Activated T-helper 2 cell treated with anti-CD3 and anti-CD28 coated beads, Interferon-gamma antibody, Interleukin-2, Interleukin-4, amounts not matched to agents 10 μg/mL and 5 μg/mL and 100 μg/mL, durations not matched to agents 14 hours and 24 hours and 36 hours (primary cell): Measurements from ENCODE around the gene ABHD17C. TPM values are rescaled to one million over a fixed set of nuclear protein-coding genes. Genes with fewer than 3 reads are reported as not detected.
"Not testable (repeated sequence)": the region's sequence is repeated elsewhere in the genome, so short reads cannot be mapped to it uniquely, and the experiment has no call there.

Experiments used
- DNase-seq: peaks from one replicate; pipeline ENCODE4 v3.0.0; 2021; ENCODE audit warnings: low spot score
- H3K27ac Mint-ChIP-seq: one replicate; pipeline ENCODE4 v1.8.0; 2021; ENCODE audit warnings: mixed read lengths
- H3K27me3 Mint-ChIP-seq: one replicate; pipeline ENCODE4 v1.8.0; 2021; ENCODE audit warnings: low read depth, mixed read lengths
- H3K36me3 Mint-ChIP-seq: one replicate; pipeline ENCODE4 v1.8.0; 2021; ENCODE audit warnings: low read depth, mixed read lengths
- H3K4me1 Mint-ChIP-seq: one replicate; pipeline ENCODE4 v1.8.0; 2021; ENCODE audit warnings: low read depth, mixed read lengths
- H3K4me3 Mint-ChIP-seq: one replicate; pipeline ENCODE4 v1.8.0; 2021; ENCODE audit warnings: low read depth, mild to moderate bottlenecking, moderate library complexity, mixed read lengths
- H3K9me3 Mint-ChIP-seq: one replicate; pipeline ENCODE4 v1.8.0; 2021; ENCODE audit warnings: mixed read lengths
- intact Hi-C: fragments of 100-400 bp; cut with micrococcal nuclease; formaldehyde crosslinking; loops from one replicate; pipeline ENCODE4 v1.15.1; 2023
- total RNA-seq: library from RNA; stranded (reverse); gene quantifications from 2 replicates; pipeline ENCODE4 v1.2.3, GENCODE V29; 2022

ABHD17C gene
- total RNA-seq, 1 donor from 2014 or later = 4.2 TPM

DNA sequence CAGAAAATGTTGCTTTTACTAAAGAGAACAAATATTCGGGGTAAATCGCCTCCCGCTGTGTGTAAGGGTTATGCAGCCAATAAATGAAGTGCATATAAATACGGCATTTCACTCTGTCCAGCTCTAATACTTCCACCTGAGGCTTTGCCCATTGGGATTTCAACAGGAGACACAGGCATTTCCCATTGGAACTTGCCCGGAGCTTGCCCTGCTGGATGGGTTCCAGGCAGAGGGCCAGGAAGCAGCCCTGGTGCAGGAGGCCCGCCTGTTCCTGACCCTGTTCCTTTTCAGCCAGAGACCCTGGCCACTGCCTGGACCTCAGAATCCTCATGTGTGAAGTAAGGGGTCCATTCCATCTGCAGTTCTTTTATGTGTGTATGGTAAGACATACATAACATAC lies 66.6 kb downstream of the ABHD17C start:
- no peak for DNase-seq
- intact Hi-C loops = no loop called here
- H3K27ac Mint-ChIP-seq = no peak overlapping the region
- H3K4me1 Mint-ChIP-seq = no peaks in the 10 kb centered on the region
- H3K4me3 Mint-ChIP-seq = no peak overlapping the region
- no peaks in the 10 kb centered on the region for H3K9me3 Mint-ChIP-seq
- no peaks in the 10 kb centered on the region for H3K36me3 Mint-ChIP-seq
- peaks cover 13% of the 10 kb centered on the region for H3K27me3 Mint-ChIP-seq

DNA sequence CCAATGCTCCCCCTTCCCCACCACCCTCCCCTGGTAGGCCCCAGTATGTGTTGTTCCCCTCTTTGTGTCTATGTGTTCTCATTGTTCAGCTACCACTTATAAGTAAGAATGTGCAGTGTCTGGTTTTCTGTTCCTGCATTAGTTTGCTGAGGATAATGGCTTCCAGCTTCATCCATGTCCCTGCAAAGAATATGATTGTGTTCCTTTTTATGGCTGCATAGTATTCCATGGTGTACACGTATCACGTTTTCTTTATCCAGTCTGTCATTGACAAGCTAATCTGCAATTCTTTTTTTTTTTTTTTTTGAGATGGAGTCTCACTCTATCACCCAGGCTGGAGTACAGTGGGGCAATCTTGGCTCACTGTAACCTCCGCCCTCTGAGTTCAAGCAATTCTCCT lies 68.1 kb downstream of the ABHD17C start:
- DNase-seq, intact Hi-C loops, H3K36me3 Mint-ChIP-seq, H3K4me1 Mint-ChIP-seq, H3K27ac Mint-ChIP-seq, H3K4me3 Mint-ChIP-seq, H3K9me3 Mint-ChIP-seq: not testable (repeated sequence)
- peaks cover 11% of the 10 kb centered on the region for H3K27me3 Mint-ChIP-seq

DNA sequence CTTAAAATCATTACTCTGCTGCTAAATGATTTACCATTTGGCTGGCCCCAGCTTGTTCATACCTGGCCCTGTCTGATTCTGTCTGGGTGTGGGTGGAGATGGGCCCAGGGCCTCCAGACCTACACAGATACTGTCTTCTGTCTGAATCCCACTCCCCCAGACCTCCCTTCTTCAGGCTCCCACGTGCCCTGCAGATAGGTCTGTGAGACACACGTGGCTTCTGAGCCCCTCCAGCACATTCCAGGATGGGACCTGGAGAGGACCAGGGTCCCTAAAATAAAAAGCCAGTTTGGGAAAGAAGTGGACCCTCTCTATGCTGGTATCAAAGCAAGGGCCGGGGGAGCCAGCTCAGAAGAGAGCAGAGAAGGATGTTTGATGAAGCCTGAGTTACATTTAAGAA lies 69.4 kb downstream of the ABHD17C start:
- Mint-ChIP-seq H3K27ac (no peak overlapping the region), H3K9me3 (no peaks in the 10 kb centered on the region), H3K4me1 (no peaks in the 10 kb centered on the region), H3K27me3 (peaks cover 8% of the 10 kb centered on the region), H3K36me3 (no peaks in the 10 kb centered on the region), H3K4me3 (no peak overlapping the region)
- intact Hi-C loops = no loop called here
- DNase-seq = no peak

DNA sequence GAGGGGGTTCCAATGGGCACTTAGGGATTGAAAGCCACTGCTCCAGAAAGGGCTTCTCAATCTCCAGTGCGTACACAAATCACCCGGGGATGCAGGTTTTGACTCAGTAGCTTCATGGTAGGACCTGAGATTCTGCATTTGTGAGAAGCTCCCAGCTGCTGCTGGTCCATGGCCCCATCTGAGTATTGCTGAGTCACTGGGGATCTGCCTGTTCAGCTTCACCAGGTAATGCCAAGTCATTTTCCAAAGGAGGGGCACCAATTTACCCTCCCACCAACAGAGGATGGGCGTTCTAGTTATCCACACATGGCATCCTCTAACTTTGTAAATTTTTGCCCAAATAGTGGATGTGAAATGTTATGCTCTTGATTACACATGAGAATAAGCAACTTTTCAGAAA lies 71.2 kb downstream of the ABHD17C start:
- Mint-ChIP-seq H3K9me3 (no peaks in the 10 kb centered on the region), H3K4me3 (no peak overlapping the region), H3K27me3 (peaks cover 5% of the 10 kb centered on the region), H3K4me1 (no peaks in the 10 kb centered on the region), H3K27ac (no peak overlapping the region), H3K36me3 (no peaks in the 10 kb centered on the region)
- intact Hi-C loops = no loop called here
- no peak for DNase-seq

DNA sequence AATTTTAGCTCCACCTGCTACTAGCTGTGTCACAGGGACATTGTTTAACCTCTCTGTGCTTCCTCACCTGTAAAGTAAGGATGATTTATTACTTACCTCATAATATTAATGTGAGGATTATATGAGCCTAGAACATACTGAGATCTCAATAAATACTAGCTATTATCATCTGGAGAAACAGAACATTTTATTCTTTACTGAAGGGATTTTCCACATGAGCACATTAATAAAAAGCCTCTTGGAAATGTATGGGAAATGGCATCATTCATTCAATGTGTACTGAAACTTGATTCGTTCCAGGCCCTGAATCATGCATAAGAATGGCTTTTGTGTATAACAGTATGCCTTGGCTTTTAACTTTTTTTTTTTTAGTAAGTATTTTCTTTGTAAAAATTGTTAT lies 73.0 kb downstream of the ABHD17C start:
- H3K36me3 Mint-ChIP-seq = no peaks in the 10 kb centered on the region
- peaks cover 8% of the 10 kb centered on the region for H3K27me3 Mint-ChIP-seq
- H3K4me3 Mint-ChIP-seq = no peak overlapping the region
- no peak overlapping the region for H3K27ac Mint-ChIP-seq
- DNase-seq = no peak
- intact Hi-C loops = no loop called here
- no peaks in the 10 kb centered on the region for H3K4me1 Mint-ChIP-seq
- H3K9me3 Mint-ChIP-seq = no peaks in the 10 kb centered on the region

DNA sequence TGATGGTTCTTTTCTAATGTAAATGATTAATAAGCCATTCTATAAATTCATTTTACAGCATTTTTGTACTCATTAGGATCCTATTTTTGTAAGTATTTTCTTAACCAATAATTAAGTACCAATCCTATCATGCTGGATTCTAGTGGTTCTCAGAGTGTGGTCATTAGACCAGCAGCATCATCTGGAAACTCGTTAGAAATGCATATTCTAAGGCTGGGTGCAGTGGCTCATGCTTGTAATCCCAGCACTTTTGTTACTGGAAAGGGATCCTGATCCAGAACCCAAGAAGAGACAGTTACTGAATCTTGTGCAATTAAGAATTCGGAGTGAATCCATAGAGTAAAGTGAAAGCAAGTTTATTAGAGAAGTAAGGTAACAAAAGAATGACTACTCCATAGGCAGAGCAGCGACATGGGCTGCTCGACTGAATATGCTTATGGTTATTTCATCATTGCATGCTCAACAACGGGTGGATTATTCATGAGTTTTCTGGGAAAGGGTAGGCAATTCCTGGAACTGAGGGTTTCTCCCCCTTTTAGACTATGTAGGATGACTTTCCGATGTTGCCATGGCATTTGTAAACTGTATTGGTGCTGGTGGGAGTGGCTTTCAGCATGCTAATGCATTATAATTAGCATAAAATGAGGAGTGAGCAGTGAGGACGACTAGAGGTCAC lies 74.2 kb downstream of the ABHD17C start:
- Mint-ChIP-seq H3K36me3 (no peaks in the 10 kb centered on the region), H3K4me1 (no peaks in the 10 kb centered on the region), H3K27ac (no peak overlapping the region), H3K27me3 (peaks cover 12% of the 10 kb centered on the region), H3K4me3 (no peak overlapping the region), H3K9me3 (no peaks in the 10 kb centered on the region)
- intact Hi-C loops = no loop called here
- DNase-seq = no peak

DNA sequence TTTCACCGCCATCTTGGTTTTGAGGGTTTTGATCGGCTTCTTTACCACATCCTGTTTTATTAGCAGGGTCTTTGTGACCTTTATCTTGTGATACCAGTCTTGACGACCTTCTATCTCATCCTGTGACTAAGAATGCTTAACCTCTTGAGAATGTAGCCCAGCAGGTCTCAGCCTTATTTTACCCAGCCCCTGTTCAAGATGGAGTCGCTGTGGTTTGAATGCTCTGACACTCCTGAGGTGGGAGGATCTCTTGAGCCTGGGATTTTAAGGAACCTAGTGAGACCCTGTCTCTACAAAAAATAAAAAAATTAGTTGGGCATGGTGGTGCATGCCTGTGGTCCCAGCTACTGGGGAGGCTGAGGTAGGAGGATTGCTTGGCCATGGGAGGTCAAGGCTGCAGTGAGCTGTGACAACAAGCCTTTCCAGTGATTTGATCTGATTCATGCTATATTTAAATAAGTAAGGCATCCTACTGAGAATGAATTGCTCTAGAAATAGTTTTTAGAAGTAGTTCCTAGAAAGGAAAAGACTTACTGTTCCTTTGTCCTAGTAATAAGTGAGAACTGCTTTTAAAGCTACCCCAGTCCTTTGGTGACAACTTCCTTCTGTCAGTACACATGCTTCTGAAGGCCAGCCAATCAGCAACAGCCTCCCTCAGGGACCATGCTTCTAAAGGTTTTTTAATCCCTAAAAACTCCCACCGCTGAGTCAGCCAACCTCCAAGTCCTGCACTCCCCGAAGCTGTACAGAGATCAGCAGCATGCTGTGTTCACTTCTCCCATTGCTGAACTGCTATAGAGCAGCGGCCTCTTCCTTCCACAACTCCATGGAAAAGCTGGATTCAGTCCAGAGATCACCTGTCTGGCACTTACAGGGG lies 75.0 kb downstream of the ABHD17C start:
- Mint-ChIP-seq H3K27ac (no peak overlapping the region), H3K4me1 (no peaks in the 10 kb centered on the region)
- intact Hi-C loops = no loop called here

DNA sequence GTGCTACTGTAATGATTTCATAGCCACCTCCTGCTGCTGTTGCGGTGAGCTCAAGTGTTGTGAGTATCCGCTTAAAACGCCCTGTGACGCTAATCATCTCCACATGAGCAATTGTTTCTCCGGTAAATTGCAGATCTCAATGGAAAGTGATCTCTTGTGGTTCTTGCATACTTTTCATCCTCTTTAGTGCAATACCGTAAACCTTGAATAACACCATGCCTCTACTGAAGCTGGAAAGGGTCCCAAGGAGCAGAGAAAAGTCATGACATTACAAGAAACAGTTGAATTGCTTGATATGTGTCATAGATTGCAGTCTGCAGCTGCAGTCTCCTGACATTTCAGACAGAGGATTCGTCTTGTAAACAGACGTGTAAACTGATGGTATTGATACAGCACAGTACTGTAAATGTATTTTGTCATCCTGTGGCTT lies 78.0 kb downstream of the ABHD17C start:
- H3K9me3 Mint-ChIP-seq = no peaks in the 10 kb centered on the region
- no peak overlapping the region for H3K4me3 Mint-ChIP-seq
- H3K4me1 Mint-ChIP-seq = no peaks in the 10 kb centered on the region
- peaks cover 22% of the 10 kb centered on the region for H3K27me3 Mint-ChIP-seq
- no peaks in the 10 kb centered on the region for H3K36me3 Mint-ChIP-seq
- no peak for DNase-seq
- intact Hi-C loops = no loop called here
- H3K27ac Mint-ChIP-seq = no peak overlapping the region

More for the DNA sequence above, 75.0 kb downstream of the ABHD17C start:
- H3K4me3 Mint-ChIP-seq = no peak overlapping the region
- DNase-seq = no peak
- peaks cover 15% of the 10 kb centered on the region for H3K27me3 Mint-ChIP-seq
- no peaks in the 10 kb centered on the region for H3K36me3 Mint-ChIP-seq
- no peaks in the 10 kb centered on the region for H3K9me3 Mint-ChIP-seq

DNA sequence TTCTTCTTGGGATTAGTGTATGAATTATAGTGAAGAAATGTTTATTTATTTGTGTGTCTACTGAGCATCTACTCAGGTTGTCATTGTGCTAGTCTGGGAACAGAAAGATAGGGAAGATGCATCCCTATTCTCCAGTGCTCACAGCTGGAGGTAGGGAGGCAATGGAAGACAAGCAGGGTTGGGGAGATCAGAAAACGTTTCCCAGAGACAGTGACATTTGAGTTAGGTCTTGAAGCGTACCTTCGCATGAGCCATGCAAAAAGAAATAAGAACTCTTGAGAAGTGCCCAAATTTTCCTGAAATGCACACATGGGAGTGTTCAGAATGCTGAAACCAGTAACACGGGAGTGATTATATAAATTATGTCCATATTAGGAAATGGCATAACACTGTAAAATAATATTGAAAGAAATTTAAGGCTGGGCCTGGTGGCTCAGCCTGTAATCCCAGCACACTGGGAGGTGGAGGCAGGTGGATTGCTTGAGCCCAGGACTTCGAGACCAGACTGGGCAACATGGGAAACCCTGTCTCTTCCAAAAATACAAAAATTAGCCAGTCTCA lies 78.8 kb downstream of the ABHD17C start:
- Mint-ChIP-seq H3K9me3 (no peaks in the 10 kb centered on the region), H3K27ac (no peak overlapping the region)
- intact Hi-C loops = no loop called here

DNA sequence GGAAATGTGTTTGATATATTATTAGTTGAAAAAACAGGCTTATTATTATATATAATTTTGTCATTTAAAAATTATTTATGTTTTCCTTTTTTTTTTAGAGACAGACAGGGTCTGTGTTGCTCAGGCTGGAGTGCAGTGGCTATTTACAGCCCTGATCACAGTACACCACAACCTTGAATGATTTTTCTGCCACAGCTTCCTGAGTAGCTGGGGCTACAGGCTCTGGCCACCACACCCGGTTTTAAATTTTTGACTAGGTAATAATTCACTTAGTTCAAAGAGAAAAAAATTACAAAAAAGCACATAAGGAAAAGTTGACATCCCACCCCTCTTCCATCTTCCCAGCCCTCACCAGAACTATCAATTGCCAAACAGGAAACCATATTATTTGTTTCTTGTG lies 79.4 kb downstream of the ABHD17C start:
- Mint-ChIP-seq H3K4me1 (peaks cover 1% of the 10 kb centered on the region), H3K4me3 (no peak overlapping the region), H3K27me3 (peaks cover 25% of the 10 kb centered on the region), H3K9me3 (no peaks in the 10 kb centered on the region), H3K27ac (no peak overlapping the region), H3K36me3 (no peaks in the 10 kb centered on the region)
- intact Hi-C loops = no loop called here
- no peak for DNase-seq

More for the DNA sequence above, 78.8 kb downstream of the ABHD17C start:
- no peak overlapping the region for H3K4me3 Mint-ChIP-seq
- H3K4me1 Mint-ChIP-seq = peaks cover 1% of the 10 kb centered on the region
- H3K27me3 Mint-ChIP-seq = peaks cover 24% of the 10 kb centered on the region
- no peaks in the 10 kb centered on the region for H3K36me3 Mint-ChIP-seq
- no peak for DNase-seq

DNA sequence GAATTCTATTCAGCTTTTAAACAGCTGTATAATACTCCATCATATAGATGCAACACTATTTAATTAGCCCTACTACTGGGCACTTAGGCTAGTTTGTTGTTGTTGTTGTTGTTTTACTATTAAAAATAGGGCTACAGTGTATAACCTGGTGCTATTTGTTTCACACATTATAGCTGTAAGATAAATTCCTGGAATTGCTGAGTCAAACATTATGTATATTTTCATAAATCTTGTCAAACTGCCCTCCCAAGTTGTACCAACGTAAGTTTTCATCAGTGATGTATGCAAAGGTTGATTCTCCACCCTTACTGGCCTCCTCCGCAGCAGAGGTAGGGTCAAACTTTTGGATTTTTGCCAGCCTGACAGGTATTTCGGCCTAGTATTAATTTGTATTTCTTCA lies 80.2 kb downstream of the ABHD17C start:
- Mint-ChIP-seq H3K36me3 (no peaks in the 10 kb centered on the region), H3K27ac (no peak overlapping the region)

DNA sequence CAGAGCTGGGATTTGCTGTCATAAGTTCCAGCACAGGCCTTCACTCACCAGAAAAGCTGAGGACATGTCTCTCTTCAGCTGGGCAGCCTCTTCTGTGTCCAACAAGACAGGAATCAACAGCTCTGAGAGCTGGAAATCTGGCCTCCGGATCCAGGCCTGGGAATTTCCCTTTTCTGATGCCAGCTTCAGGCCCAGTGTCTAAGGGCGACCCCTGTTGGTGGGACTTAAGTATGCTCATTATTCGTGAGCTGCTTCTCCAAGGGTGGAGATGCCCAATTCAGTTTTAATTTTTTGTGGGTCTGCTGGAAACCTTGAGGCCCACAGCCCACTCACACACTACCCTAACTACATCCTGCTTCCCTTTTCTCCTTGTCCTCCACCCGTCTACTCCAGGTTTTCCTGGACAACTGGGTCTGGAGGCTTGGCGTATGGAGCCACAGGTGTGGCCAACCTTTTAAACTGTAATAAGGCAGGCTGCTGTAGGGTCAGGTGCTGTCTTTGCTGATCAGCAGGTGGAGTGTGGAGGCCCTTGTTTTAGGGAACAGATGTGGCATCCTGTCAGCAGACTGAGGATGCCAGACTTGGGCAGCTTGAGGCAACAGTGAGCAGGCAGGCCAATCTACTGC lies 81.4 kb downstream of the ABHD17C start:
- no peaks in the 10 kb centered on the region for H3K9me3 Mint-ChIP-seq
- intact Hi-C loops = loop anchor here (1.0 to 5.0 kb wide), 3 partner anchors 84 to 322 kb away; no protein-coding TSS in a partner anchor
- peak; percentile 45 for DNase-seq
- peaks cover 12% of the 10 kb centered on the region for H3K4me1 Mint-ChIP-seq
- no peaks in the 10 kb centered on the region for H3K36me3 Mint-ChIP-seq
- H3K27me3 Mint-ChIP-seq = peaks cover 42% of the 10 kb centered on the region
- H3K27ac Mint-ChIP-seq = no peak overlapping the region
- no peak overlapping the region for H3K4me3 Mint-ChIP-seq

More for the DNA sequence above, 80.2 kb downstream of the ABHD17C start:
- H3K9me3 Mint-ChIP-seq = no peaks in the 10 kb centered on the region
- peaks cover 9% of the 10 kb centered on the region for H3K4me1 Mint-ChIP-seq
- intact Hi-C loops = loop anchor here (5.0 kb wide), 1 partner anchor 83 kb away; no protein-coding TSS in a partner anchor
- H3K4me3 Mint-ChIP-seq = no peak overlapping the region
- no peak for DNase-seq
- H3K27me3 Mint-ChIP-seq = peaks cover 33% of the 10 kb centered on the region
